Measurements from ENCODE around the gene SMYD3.

The SMYD3 gene

DNA sequence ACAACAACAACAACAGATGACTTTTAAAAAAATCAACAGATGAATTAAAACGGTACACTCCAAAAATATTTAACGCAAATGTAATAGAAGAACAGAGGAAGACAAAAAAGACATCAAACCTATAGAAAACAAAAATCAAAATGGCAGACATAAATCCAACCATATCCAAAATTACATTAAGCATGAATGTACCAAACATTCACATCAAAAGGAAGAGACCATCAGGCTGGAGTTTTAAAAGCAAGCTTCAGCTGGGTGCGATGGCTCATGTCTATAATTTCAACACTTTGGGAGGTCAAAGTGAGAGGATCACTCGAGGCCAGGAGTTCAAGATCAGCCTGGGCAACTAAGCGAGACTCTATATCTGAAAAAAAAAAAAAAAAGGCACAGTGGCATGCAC is 116.2 kb downstream of the SMYD3 start:
- no peaks in the 10 kb centered on the region for H3K27me3 Mint-ChIP-seq (ENCODE audit: low read depth, poor library complexity)
- H3K27ac Mint-ChIP-seq, result no peak overlapping the region
- TF ChIP-seq, protein P1, sequence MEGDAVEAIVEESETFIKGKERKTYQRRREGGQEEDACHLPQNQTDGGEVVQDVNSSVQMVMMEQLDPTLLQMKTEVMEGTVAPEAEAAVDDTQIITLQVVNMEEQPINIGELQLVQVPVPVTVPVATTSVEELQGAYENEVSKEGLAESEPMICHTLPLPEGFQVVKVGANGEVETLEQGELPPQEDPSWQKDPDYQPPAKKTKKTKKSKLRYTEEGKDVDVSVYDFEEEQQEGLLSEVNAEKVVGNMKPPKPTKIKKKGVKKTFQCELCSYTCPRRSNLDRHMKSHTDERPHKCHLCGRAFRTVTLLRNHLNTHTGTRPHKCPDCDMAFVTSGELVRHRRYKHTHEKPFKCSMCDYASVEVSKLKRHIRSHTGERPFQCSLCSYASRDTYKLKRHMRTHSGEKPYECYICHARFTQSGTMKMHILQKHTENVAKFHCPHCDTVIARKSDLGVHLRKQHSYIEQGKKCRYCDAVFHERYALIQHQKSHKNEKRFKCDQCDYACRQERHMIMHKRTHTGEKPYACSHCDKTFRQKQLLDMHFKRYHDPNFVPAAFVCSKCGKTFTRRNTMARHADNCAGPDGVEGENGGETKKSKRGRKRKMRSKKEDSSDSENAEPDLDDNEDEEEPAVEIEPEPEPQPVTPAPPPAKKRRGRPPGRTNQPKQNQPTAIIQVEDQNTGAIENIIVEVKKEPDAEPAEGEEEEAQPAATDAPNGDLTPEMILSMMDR (IDR thresholded peaks at IDR 0.05), result no peak
- peaks cover 26% of the 10 kb centered on the region for H3K9me3 Mint-ChIP-seq
- H3K4me3 Mint-ChIP-seq, result no peak overlapping the region
- no peak for DNase-seq
- peaks cover 23% of the 10 kb centered on the region for H3K36me3 Mint-ChIP-seq (ENCODE audit: low read depth)
- no peaks in the 10 kb centered on the region for H3K4me1 Mint-ChIP-seq

GRCh38 chr1:246384616-246385015 is 122.5 kb downstream of the SMYD3 start:
- no peaks in the 10 kb centered on the region for H3K4me1 Mint-ChIP-seq
- H3K4me3 Mint-ChIP-seq, result no peak overlapping the region
- no peak for DNase-seq
- H3K9me3 Mint-ChIP-seq, result peaks cover under 1% of the 10 kb centered on the region
- H3K27ac Mint-ChIP-seq, result no peak overlapping the region
- peaks cover 3% of the 10 kb centered on the region for H3K27me3 Mint-ChIP-seq (ENCODE audit: low read depth, poor library complexity)
- TF ChIP-seq, protein P1 (IDR thresholded peaks at IDR 0.05), result no peak
- H3K36me3 Mint-ChIP-seq (ENCODE audit: low read depth), result peaks cover under 1% of the 10 kb centered on the region

GRCh38 chr1:246383791-246384190 is 123.3 kb downstream of the SMYD3 start:
- Mint-ChIP-seq H3K4me3 (no peak overlapping the region), H3K27ac (peak overlapping the region; percentile 17), H3K27me3 (ENCODE audit: low read depth, poor library complexity) (peaks cover 3% of the 10 kb centered on the region), H3K9me3 (no peaks in the 10 kb centered on the region), H3K36me3 (ENCODE audit: low read depth) (no peaks in the 10 kb centered on the region), H3K4me1 (no peaks in the 10 kb centered on the region)
- TF ChIP-seq, protein P1 (IDR thresholded peaks at IDR 0.05), result no peak
- no peak for DNase-seq

DNA sequence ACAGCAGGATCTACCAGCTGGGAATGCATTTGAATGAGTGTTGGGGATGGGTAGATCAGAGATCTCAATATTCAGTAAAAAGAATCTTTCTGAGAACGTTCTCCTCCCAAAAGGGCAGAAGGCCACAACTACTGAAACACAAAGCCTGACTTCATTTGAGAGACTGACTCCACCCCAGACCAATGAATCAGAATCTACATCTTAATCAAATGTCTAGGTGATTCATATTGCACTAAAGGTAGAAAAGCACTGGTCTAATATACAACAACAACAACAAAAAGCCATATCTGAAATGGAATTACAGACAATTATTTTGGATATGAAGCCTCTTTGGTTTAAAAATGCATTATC is 123.9 kb downstream of the SMYD3 start:
- TF ChIP-seq, protein P1 (IDR thresholded peaks at IDR 0.05), result no peak
- H3K36me3 Mint-ChIP-seq (ENCODE audit: low read depth), result no peaks in the 10 kb centered on the region
- no peak overlapping the region for H3K27ac Mint-ChIP-seq
- no peaks in the 10 kb centered on the region for H3K4me1 Mint-ChIP-seq
- no peaks in the 10 kb centered on the region for H3K9me3 Mint-ChIP-seq
- H3K4me3 Mint-ChIP-seq, result no peak overlapping the region
- H3K27me3 Mint-ChIP-seq (ENCODE audit: low read depth, poor library complexity), result peaks cover 3% of the 10 kb centered on the region
- DNase-seq, result no peak

GRCh38 chr1:246382589-246383238 is 124.4 kb downstream of the SMYD3 start:
- DNase-seq, result no peak
- H3K4me1 Mint-ChIP-seq, result no peaks in the 10 kb centered on the region
- no peaks in the 10 kb centered on the region for H3K36me3 Mint-ChIP-seq (ENCODE audit: low read depth)
- peaks cover 3% of the 10 kb centered on the region for H3K27me3 Mint-ChIP-seq (ENCODE audit: low read depth, poor library complexity)
- H3K27ac Mint-ChIP-seq, result no peak overlapping the region
- TF ChIP-seq, protein P1 (IDR thresholded peaks at IDR 0.05), result no peak
- H3K4me3 Mint-ChIP-seq, result no peak overlapping the region
- peaks cover under 1% of the 10 kb centered on the region for H3K9me3 Mint-ChIP-seq

DNA sequence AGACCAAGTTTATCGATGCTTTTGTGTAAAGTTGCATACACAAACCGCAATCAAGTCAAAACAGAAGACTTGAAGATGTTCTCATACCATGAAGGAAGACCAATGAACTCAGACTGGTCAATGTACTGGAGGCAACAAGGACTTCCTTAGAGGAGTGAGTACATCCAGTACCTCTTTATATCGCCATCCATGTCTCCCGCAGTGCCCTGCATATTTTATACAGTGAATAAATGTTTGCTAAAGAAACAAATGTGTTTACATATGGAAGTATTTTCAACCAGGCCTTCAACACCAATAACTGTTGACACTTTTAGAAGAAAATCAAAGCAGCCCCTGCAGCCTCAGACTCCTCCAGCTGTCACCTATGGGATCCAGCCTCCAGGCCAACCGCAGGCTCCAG is 125.6 kb downstream of the SMYD3 start:
- Mint-ChIP-seq H3K27ac (no peak overlapping the region), H3K4me3 (no peak overlapping the region), H3K27me3 (ENCODE audit: low read depth, poor library complexity) (peaks cover 3% of the 10 kb centered on the region), H3K4me1 (no peaks in the 10 kb centered on the region), H3K36me3 (ENCODE audit: low read depth) (no peaks in the 10 kb centered on the region), H3K9me3 (peaks cover 3% of the 10 kb centered on the region)
- DNase-seq, result no peak
- TF ChIP-seq, protein P1 (IDR thresholded peaks at IDR 0.05), result no peak

All from nephron progenitor cell (in vitro differentiated cells).